CD4-positive, CD25-positive, alpha-beta regulatory T cell (primary cell): ENCODE measurements around the gene AGFG1. TPM values are rescaled to one million over a fixed set of nuclear protein-coding genes. Genes with fewer than 3 reads are reported as not detected.

ENCODE experiments used
- ATAC-seq, 2 donors: fragments of 150-1000 bp; cut with Tn5 transposase; one replicate each; pipeline ENCODE4 v1.10.0; 2021; ENCODE audit warnings: low read depth in 2 of 2, moderate number of reproducible peaks in 2 of 2, moderate library complexity in 1 of 2
- DNase-seq, 3 donors: peaks; one replicate each; pipeline versions ENCODE4 v3.0.0 to v3.0.0-alpha.2; 2012 to 2022; ENCODE audit warnings: mixed read lengths in 1 of 3
- H3K27ac ChIP-seq: one replicate; pipeline ENCODE4 v1.7.0; 2013; ENCODE audit warnings: mild to moderate bottlenecking, low read length; ENCODE audit not compliant: insufficient read depth, poor library complexity, severe bottlenecking
- H3K27me3 ChIP-seq: one replicate; pipeline ENCODE4 v1.7.0; 2013; ENCODE audit warnings: low read length; ENCODE audit not compliant: control insufficient read depth, insufficient read depth
- H3K36me3 ChIP-seq: one replicate; pipeline ENCODE4 v1.7.0; 2013; ENCODE audit warnings: mild to moderate bottlenecking, low read length, moderate library complexity; ENCODE audit not compliant: control insufficient read depth, insufficient read depth
- H3K4me1 ChIP-seq: 2 replicates; pipeline ENCODE4 v1.7.0; 2013; ENCODE audit warnings: mild to moderate bottlenecking, low read length; ENCODE audit not compliant: insufficient read depth, control insufficient read depth, poor library complexity, severe bottlenecking
- H3K4me3 ChIP-seq: one replicate; pipeline ENCODE4 v1.7.0; 2013; ENCODE audit warnings: low read depth, mild to moderate bottlenecking, low read length, moderate library complexity
- H3K9me3 ChIP-seq, 2 experiments: 1 replicate in 1 of 2; 2 replicates in 1 of 2; pipeline ENCODE4 v1.7.0; 2013; ENCODE audit warnings: low read length in 2 of 2, mild to moderate bottlenecking in 1 of 2, moderate library complexity in 1 of 2; ENCODE audit not compliant: control insufficient read depth in 2 of 2
- H3K27ac Mint-ChIP-seq, 3 donors: one replicate each; pipeline ENCODE4 v1.8.0; 2020 to 2022; ENCODE audit warnings: mild to moderate bottlenecking in 3 of 3, mixed read lengths in 3 of 3, moderate library complexity in 2 of 3
- H3K27me3 Mint-ChIP-seq: one replicate; pipeline ENCODE4 v1.8.0; 2022; ENCODE audit warnings: mild to moderate bottlenecking, mixed read lengths
- H3K36me3 Mint-ChIP-seq: one replicate; pipeline ENCODE4 v1.8.0; 2020; ENCODE audit warnings: mixed read lengths
- H3K4me1 Mint-ChIP-seq, 4 donors: one replicate each; pipeline ENCODE4 v1.8.0; 2020 to 2022; ENCODE audit warnings: mixed read lengths in 4 of 4, mild to moderate bottlenecking in 1 of 4
- H3K4me3 Mint-ChIP-seq, 4 donors: one replicate each; pipeline ENCODE4 v1.8.0; 2020 to 2022; ENCODE audit warnings: mild to moderate bottlenecking in 4 of 4, mixed read lengths in 4 of 4, moderate library complexity in 3 of 4
- H3K9me3 Mint-ChIP-seq, 7 donors: one replicate each; pipeline ENCODE4 v1.8.0; 2020 to 2022; ENCODE audit warnings: mixed read lengths in 7 of 7, mild to moderate bottlenecking in 3 of 7, moderate library complexity in 2 of 7
- polyA plus RNA-seq, 4 donors: library from polyadenylated mRNA; unstranded; fragments of 300-500 nt; fragmentation: Illumina TruSeq; gene quantifications; one replicate each; pipeline ENCODE4 v1.2.3, GENCODE V29; 2021
- total RNA-seq: library from RNA; stranded (reverse); gene quantifications from one replicate; pipeline ENCODE4 v1.2.3, GENCODE V29; 2022

AGFG1 gene
- total and polyA plus RNA-seq, 5 donors from 2014 or later: 14.9 to 64.0 (median 24.7) TPM

DNA sequence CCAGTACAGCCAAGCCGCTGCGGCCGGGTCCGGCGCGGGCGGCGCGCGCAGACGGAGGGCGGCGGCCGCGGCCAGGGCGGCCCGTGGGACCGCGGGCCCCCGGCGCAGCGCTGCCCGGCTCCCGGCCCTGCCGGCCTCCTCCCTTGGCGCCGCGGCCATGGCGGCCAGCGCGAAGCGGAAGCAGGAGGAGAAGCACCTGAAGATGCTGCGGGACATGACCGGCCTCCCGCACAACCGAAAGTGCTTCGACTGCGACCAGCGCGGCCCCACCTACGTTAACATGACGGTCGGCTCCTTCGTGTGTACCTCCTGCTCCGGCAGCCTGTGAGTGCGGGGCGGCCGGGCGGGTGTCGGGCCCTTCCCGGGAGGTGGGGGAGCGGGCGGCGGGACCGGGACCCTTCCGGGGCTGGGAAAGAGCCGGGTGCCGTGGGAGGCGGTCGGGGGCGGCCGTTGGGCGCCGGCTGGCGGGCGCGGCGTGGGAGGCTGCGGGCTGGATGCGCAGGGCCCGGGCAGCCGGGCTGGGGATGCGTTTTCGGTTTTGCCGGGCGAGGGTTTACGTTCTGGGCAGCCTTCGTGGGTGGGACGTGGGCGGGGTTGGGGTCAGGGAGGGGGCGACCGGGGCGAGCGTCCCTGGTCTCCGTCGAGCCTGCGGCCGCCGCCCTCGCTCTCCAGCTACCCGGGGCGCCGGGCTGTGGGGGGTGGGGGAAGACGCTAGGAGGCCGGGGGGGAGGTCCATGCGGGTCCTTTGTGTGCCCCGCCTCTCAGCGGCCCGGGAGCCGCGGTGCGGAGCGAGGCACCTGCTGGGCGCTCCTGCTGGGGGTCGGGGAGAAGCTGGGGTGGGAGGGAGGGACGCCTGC, 537 bp downstream of the AGFG1 start:
- ATAC-seq (peak; percentile 57 to 61), DNase-seq (peak; percentile 29 to 68 (median 46))
- Mint-ChIP-seq H3K27ac (peak overlapping the region in 2 of 3 donors; percentile 92 to 96), H3K4me1 (peaks cover 32 to 54% (median 43%) of the 10 kb centered on the region in 4 donors), H3K36me3 (no peaks in the 10 kb centered on the region), H3K9me3 (peaks cover 0 to 2% (median 0%) of the 10 kb centered on the region in 7 donors), H3K4me3 (peak overlapping the region; percentile 32 to 100 (median 93)), H3K27me3 (no peaks in the 10 kb centered on the region)
- Histone ChIP-seq H3K36me3 (no peaks in the 10 kb centered on the region), H3K9me3 (no peaks in the 10 kb centered on the region), H3K27ac (peak overlapping the region; percentile 69), H3K27me3 (no peaks in the 10 kb centered on the region), H3K4me3 (peak overlapping the region; percentile 85), H3K4me1 (peaks cover 22% of the 10 kb centered on the region)

- Histone ChIP-seq H3K4me1 (peaks cover 22% of the 10 kb centered on the region), H3K27ac (no peak overlapping the region), H3K27me3 (no peaks in the 10 kb centered on the region), H3K36me3 (no peaks in the 10 kb centered on the region), H3K4me3 (peak overlapping the region; percentile 85), H3K9me3 (no peaks in the 10 kb centered on the region)
- no peaks in the 10 kb centered on the region for H3K36me3 Mint-ChIP-seq
- H3K9me3 Mint-ChIP-seq: peaks cover 0 to 2% (median 0%) of the 10 kb centered on the region in 7 donors
- no peaks in the 10 kb centered on the region for H3K27me3 Mint-ChIP-seq
- H3K4me1 Mint-ChIP-seq: peaks cover 32 to 58% (median 43%) of the 10 kb centered on the region in 4 donors
- peak overlapping the region; percentile 91 to 100 (median 96) for H3K4me3 Mint-ChIP-seq
- ATAC-seq (no peak), DNase-seq (no peak)
- peak overlapping the region; percentile 46 to 96 (median 92) for H3K27ac Mint-ChIP-seq
Measured at GRCh38 chr2:227473122-227473461, 1.1 kb downstream of the AGFG1 start.

GRCh38 chr2:227473806-227474205, 1.9 kb downstream of the AGFG1 start:
- Mint-ChIP-seq H3K36me3 (no peaks in the 10 kb centered on the region), H3K27me3 (no peaks in the 10 kb centered on the region), H3K9me3 (peaks cover 0 to 2% (median 0%) of the 10 kb centered on the region in 7 donors), H3K4me3 (peak overlapping the region; percentile 91 to 100 (median 96)), H3K4me1 (peaks cover 36 to 64% (median 47%) of the 10 kb centered on the region in 4 donors), H3K27ac (peak overlapping the region; percentile 52 to 92 (median 65))
- Histone ChIP-seq H3K27ac (no peak overlapping the region), H3K9me3 (no peaks in the 10 kb centered on the region), H3K36me3 (no peaks in the 10 kb centered on the region), H3K27me3 (no peaks in the 10 kb centered on the region), H3K4me3 (peak overlapping the region; percentile 85), H3K4me1 (peaks cover 23% of the 10 kb centered on the region)
- ATAC-seq: no peak
- no peak for DNase-seq

- no peaks in the 10 kb centered on the region for H3K27me3 Mint-ChIP-seq
- peaks cover 39 to 69% (median 51%) of the 10 kb centered on the region in 4 donors for H3K4me1 Mint-ChIP-seq
Measured at GRCh38 chr2:227474410-227474809, 2.5 kb downstream of the AGFG1 start.

DNA sequence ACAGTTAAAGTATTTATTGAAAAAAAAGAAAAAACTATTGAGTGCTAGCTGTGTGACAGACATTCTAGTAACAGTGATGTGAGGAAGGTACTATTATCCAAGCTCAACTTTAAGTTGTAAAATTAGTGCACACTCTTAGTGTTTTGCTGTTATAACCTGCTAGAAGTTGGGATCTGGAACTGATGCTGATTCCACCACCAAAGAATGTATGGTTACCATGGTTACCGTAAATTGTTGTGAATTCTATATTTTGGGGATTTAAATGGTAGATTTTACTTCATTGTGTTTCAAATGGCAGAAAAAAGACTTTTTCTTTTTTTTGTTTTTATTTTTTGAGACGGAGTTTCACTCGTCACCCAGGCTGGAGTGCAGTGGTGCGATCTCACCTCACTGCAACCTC, 5.3 kb downstream of the AGFG1 start:
- Mint-ChIP-seq H3K4me3 (peak overlapping the region in 2 of 4 donors; percentile 18 to 73), H3K9me3 (peaks cover 0 to 2% (median 0%) of the 10 kb centered on the region in 7 donors), H3K4me1 (peaks cover 58 to 88% (median 72%) of the 10 kb centered on the region in 4 donors), H3K36me3 (no peaks in the 10 kb centered on the region), H3K27me3 (no peaks in the 10 kb centered on the region), H3K27ac (no peak overlapping the region)
- Histone ChIP-seq H3K4me1 (peaks cover 48% of the 10 kb centered on the region), H3K36me3 (no peaks in the 10 kb centered on the region), H3K4me3 (no peak overlapping the region), H3K27ac (no peak overlapping the region), H3K27me3 (no peaks in the 10 kb centered on the region), H3K9me3 (no peaks in the 10 kb centered on the region)
- no peak for DNase-seq
- ATAC-seq: no peak

More at GRCh38 chr2:227474410-227474809, 2.5 kb downstream of the AGFG1 start:
- ATAC-seq: no peak
- Histone ChIP-seq H3K36me3 (no peaks in the 10 kb centered on the region), H3K4me3 (peak overlapping the region; percentile 85), H3K4me1 (peaks cover 29% of the 10 kb centered on the region), H3K9me3 (no peaks in the 10 kb centered on the region), H3K27me3 (no peaks in the 10 kb centered on the region), H3K27ac (no peak overlapping the region)
- no peaks in the 10 kb centered on the region for H3K36me3 Mint-ChIP-seq
- H3K9me3 Mint-ChIP-seq: peaks cover 0 to 2% (median 0%) of the 10 kb centered on the region in 7 donors
- DNase-seq: no peak
- H3K27ac Mint-ChIP-seq: peak overlapping the region in 2 of 3 donors; percentile 34 to 92
- peak overlapping the region; percentile 39 to 100 (median 94) for H3K4me3 Mint-ChIP-seq

DNA sequence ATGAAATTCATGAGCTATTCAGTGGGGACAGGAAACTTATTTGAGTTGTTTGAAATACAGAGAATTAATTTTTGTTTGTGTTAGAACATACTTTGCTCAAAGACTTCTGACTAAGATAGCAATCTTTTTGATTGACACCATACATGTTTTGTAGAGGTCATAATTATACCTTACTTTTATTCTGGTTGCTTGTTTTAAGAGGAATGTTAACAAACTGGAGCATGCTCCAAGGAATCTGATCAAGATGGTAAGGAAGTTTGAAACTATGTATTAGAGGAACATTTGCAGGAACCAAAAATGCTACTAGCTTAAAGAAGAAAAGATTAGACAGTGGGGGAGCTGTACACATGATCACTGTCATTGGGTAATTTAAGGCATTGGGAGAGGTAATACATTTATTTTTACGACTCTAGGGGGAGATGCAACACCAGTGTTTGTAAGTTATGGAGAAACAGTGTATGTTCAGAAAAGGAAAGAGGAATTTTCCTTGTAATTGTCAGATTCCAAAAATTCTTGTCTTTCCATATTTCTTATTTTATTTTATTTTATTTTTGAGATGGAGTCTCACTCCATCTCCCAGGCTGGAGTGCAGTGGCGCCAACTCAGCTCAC, 8.0 kb downstream of the AGFG1 start:
- H3K4me1 Mint-ChIP-seq: peaks cover 53 to 95% (median 72%) of the 10 kb centered on the region in 4 donors
- H3K9me3 ChIP-seq: no peaks in the 10 kb centered on the region
- H3K27me3 Mint-ChIP-seq: no peaks in the 10 kb centered on the region
- H3K36me3 Mint-ChIP-seq: no peaks in the 10 kb centered on the region
- no peaks in the 10 kb centered on the region for H3K9me3 Mint-ChIP-seq
- H3K27ac Mint-ChIP-seq: peak overlapping the region; percentile 33 to 84 (median 59)
- ATAC-seq (peak; percentile 57 to 58), DNase-seq (peak in 1 of 3 donors; percentile 20)
- peak overlapping the region; percentile 10 for H3K4me3 ChIP-seq
- no peaks in the 10 kb centered on the region for H3K36me3 ChIP-seq
- peaks cover 44% of the 10 kb centered on the region for H3K4me1 ChIP-seq
- no peaks in the 10 kb centered on the region for H3K27me3 ChIP-seq
- peak overlapping the region; percentile 2 to 84 (median 38) for H3K4me3 Mint-ChIP-seq
- no peak overlapping the region for H3K27ac ChIP-seq

- Mint-ChIP-seq H3K27me3 (no peaks in the 10 kb centered on the region), H3K27ac (peak overlapping the region; percentile 0 to 68 (median 45)), H3K4me3 (peak overlapping the region; percentile 1 to 84 (median 50)), H3K36me3 (no peaks in the 10 kb centered on the region), H3K9me3 (peaks cover 0 to 1% (median 0%) of the 10 kb centered on the region in 7 donors), H3K4me1 (peaks cover 50 to 91% (median 72%) of the 10 kb centered on the region in 4 donors)
- no peaks in the 10 kb centered on the region for H3K9me3 ChIP-seq
- ATAC-seq (no peak), DNase-seq (no peak)
- no peaks in the 10 kb centered on the region for H3K27me3 ChIP-seq
- peak overlapping the region; percentile 41 for H3K27ac ChIP-seq
- peaks cover 44% of the 10 kb centered on the region for H3K4me1 ChIP-seq
- peak overlapping the region; percentile 10 for H3K4me3 ChIP-seq
- H3K36me3 ChIP-seq: no peaks in the 10 kb centered on the region
Measured at GRCh38 chr2:227480528-227480927, 8.6 kb downstream of the AGFG1 start.
